K562 (cell line): Measurements from ENCODE around the gene PPIA. TPM values are rescaled to one million over a fixed set of nuclear protein-coding genes. Genes with fewer than 3 reads are reported as not detected.
"Not testable (repeated sequence)": the region's sequence is repeated elsewhere in the genome, so short reads cannot be mapped to it uniquely, and the experiment has no call there.

Experiments used
- ATAC-seq: fragments of 200-7000 bp; cut with Tn5 transposase; 3 replicates; pipeline ENCODE4 v1.9.1; 2020; ENCODE audit warnings: moderate library complexity
- BruUV-seq: library from RNA; stranded (reverse); fragments of 400-500 nt; replicated peaks from 2 replicates; lab custom pipeline; 2021; lab: Mats Ljungman, UMichigan
- CTCF ChIA-PET: fragments of 300-600 bp; formaldehyde crosslinking; extraction: SDS; loops from one replicate; lab custom pipeline; 2021; ENCODE audit warnings: low intra/inter-chr PET ratio; lab: Yijun Ruan, JAX
- POLR2A ChIA-PET: fragments of 300-600, 350-650 bp; sonication (Branson Sonifier 250); formaldehyde crosslinking; extraction: SDS; loops from one replicate; lab custom pipeline; 2021; ENCODE audit warnings: antibody characterized with exemption, inconsistent platforms; lab: Yijun Ruan, JAX
- DNase-seq, 4 experiments: peaks; one replicate each; pipeline versions ENCODE4 v3.0.0 to v3.0.0-alpha.2; 2011 to 2018; ENCODE audit warnings: low spot score in 3 of 4, mixed read lengths in 3 of 4; ENCODE audit errors: extremely low read depth in 1 of 4
- FAIRE-seq: peaks from 2 replicates; lab custom pipeline; 2011; peaks lifted over from hg19 to GRCh38; lab: Jason Lieb, UNC
- H2AFZ ChIP-seq: 2 replicates; pipeline ENCODE4 v1.6.0; 2011; ENCODE audit warnings: low read depth, low read length, control low read depth, inconsistent platforms
- H3K27ac ChIP-seq: fragments of 200-600 bp; 3 replicates; pipeline ENCODE4 v1.8.0; 2011; ENCODE audit warnings: low read depth, mild to moderate bottlenecking, control low read depth, inconsistent platforms, low read length, moderate library complexity, mixed read lengths; ENCODE audit errors: extremely low read depth
- H3K27me3 ChIP-seq, 2 experiments: fragments of 300-600 bp in 1 of 2; 2 replicates in 1 of 2; 3 replicates in 1 of 2; pipeline versions ENCODE4 v1.6.0 to v1.8.0; 2011; ENCODE audit warnings: inconsistent platforms in 2 of 2, low read length in 2 of 2, mild to moderate bottlenecking in 1 of 2, mixed read lengths in 1 of 2, moderate library complexity in 1 of 2; ENCODE audit not compliant: control insufficient read depth in 2 of 2, insufficient read depth in 2 of 2
- H3K36me3 ChIP-seq: fragments of 300-600 bp; 3 replicates; pipeline ENCODE4 v1.8.0; 2011; ENCODE audit warnings: mild to moderate bottlenecking, low read length, inconsistent platforms; ENCODE audit not compliant: control insufficient read depth, insufficient read depth
- H3K4me1 ChIP-seq, 2 experiments: fragments of 200-600 bp in 1 of 2; replicated peaks in 1 of 2; 2 replicates in 1 of 2; 3 replicates in 1 of 2; pipeline versions ENCODE4 v1.5.1 to v1.8.0; 2011; ENCODE audit warnings: inconsistent platforms in 2 of 2, low read length in 2 of 2, mild to moderate bottlenecking in 1 of 2, mixed read lengths in 1 of 2, moderate library complexity in 1 of 2; ENCODE audit not compliant: control insufficient read depth in 2 of 2, insufficient read depth in 2 of 2
- H3K4me2 ChIP-seq: 2 replicates; pipeline ENCODE4 v1.6.1; 2011; ENCODE audit warnings: low read length, control low read depth, inconsistent platforms, mixed read lengths; ENCODE audit not compliant: insufficient read depth
- H3K4me3 ChIP-seq: fragments of 200-600 bp; sonication (generic), shearing (Covaris generic); 2 replicates; pipeline ENCODE4 v1.5.1; 2016; ENCODE audit warnings: control low read depth, inconsistent platforms
- H3K79me2 ChIP-seq: fragments of 200-600 bp; 3 replicates; pipeline ENCODE4 v1.8.0; 2011; ENCODE audit warnings: low read length, inconsistent platforms; ENCODE audit not compliant: control insufficient read depth, insufficient read depth
- H3K9ac ChIP-seq, 2 experiments: 2 replicates each; pipeline versions ENCODE4 v1.6.0 to v1.6.1; 2011; ENCODE audit warnings: low read depth in 2 of 2, low read length in 2 of 2, control low read depth in 1 of 2, inconsistent platforms in 1 of 2, mild to moderate bottlenecking in 1 of 2, mixed read lengths in 1 of 2; ENCODE audit not compliant: insufficient read depth in 1 of 2
- H3K9me1 ChIP-seq: one replicate; pipeline ENCODE4 v1.6.0; 2011; ENCODE audit warnings: inconsistent platforms, mild to moderate bottlenecking, low read length, moderate library complexity; ENCODE audit not compliant: control insufficient read depth, insufficient read depth
- H3K9me3 ChIP-seq: replicated peaks from 2 replicates; pipeline ENCODE4 v1.5.1; 2011; ENCODE audit warnings: low read depth, low read length, inconsistent platforms; ENCODE audit not compliant: control insufficient read depth, insufficient read depth
- H4K20me1 ChIP-seq: replicated peaks from 2 replicates; pipeline ENCODE4 v1.6.1; 2011; ENCODE audit warnings: low read length, inconsistent platforms, mixed read lengths; ENCODE audit not compliant: control insufficient read depth, insufficient read depth
- KDM1A ChIP-seq, 2 experiments: fragments of 450-650 bp; IDR thresholded peaks; 2 replicates each; pipeline ENCODE4 v1.6.1; 2016; ENCODE audit warnings: mild to moderate bottlenecking in 2 of 2
- SLC30A9 ChIP-seq: fragments of 250-450 bp; sonication (Bioruptor Pico); IDR thresholded peaks from 2 replicates; pipeline ENCODE4 v1.8.0; 2022; ENCODE audit warnings: mild to moderate bottlenecking, moderate library complexity
- WGBS: fragments of 100-300 bp; shearing (Covaris generic); methylation state at CpG from one replicate; pipeline ENCODE4 v1.1.6; 2016; ENCODE audit warnings: low coverage, mixed read lengths; ENCODE audit not compliant: insufficient coverage; ENCODE audit errors: missing lambda C conversion rate; 5-methylcytosine and 5-hydroxymethylcytosine counted together
- in situ Hi-C: fragments of 300-500 bp; cut with MboI; formaldehyde crosslinking; loops from 4 replicates; pipeline ENCODE4 v1.15.0; 2018; ENCODE audit warnings: inconsistent platforms, mixed read lengths
- intact Hi-C: fragments of 100-400 bp; cut with micrococcal nuclease; formaldehyde crosslinking; loops from 2 replicates; pipeline ENCODE4 v1.14.2; 2022
- polyA plus RNA-seq, 8 experiments: library from polyadenylated mRNA; depleted of rRNA in 4 of 8; stranded (reverse) in 5 of 8; unstranded in 3 of 8; fragments of >200 nt; fragmentation: Nextera tagmentation in 2 of 8; fragmentation: Illumina TruSeq in 1 of 8; extraction: Ambion mirVana in 2 of 8; extraction: Trizol in 1 of 8; gene quantifications; 2 replicates each; pipeline versions ENCODE4 v1.2.1 to v1.2.3, GENCODE V29; 2011 to 2014; ENCODE audit warnings: inconsistent platforms in 1 of 8, missing spikeins in 1 of 8
- total RNA-seq, 7 experiments: library from RNA; depleted of rRNA in 6 of 7; stranded (reverse); fragments of >200 nt in 6 of 7; fragmentation: Illumina TruSeq in 2 of 7; extraction: Trizol in 2 of 7; gene quantifications; 2 replicates each; pipeline versions ENCODE4 v1.2.1 to v1.2.3, GENCODE V29; 2011 to 2021; ENCODE audit warnings: low replicate concordance in 1 of 7
- TF ChIP-seq, protein P1 (sequence below): fragments of 250-450 bp; sonication (Bioruptor Pico); IDR thresholded peaks from 2 replicates; pipeline ENCODE4 v1.9.0; 2021; ENCODE audit warnings: mild to moderate bottlenecking, inconsistent platforms

The PPIA gene
- total and polyA plus RNA-seq, 9 of the 15 experiments (the other 6 are each of a cell fraction or from before 2014, with no cell fraction given) = 2,583 to 7,504 (median 3,973) TPM

DNA sequence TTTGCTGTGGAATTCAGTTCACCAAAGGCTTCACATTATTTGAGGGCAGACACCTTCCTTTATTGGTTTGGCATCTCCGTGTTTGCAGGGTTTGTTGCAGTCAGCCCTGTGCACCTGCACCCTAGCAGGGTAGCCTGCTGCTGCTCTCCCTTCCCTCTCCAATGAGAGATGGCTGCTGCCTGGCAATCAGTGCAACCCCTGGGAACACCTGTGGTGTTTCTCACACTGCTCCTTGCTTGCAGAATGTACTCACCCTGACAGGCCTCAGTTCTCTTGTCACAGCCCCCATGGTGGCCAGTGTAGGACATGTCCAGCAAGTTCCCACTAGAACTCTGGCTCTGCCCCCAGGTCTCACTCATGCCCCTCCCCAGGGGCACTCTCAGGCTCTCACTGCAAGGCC, 12.1 kb upstream of the PPIA start (continued):
- TF ChIP-seq, protein P1, sequence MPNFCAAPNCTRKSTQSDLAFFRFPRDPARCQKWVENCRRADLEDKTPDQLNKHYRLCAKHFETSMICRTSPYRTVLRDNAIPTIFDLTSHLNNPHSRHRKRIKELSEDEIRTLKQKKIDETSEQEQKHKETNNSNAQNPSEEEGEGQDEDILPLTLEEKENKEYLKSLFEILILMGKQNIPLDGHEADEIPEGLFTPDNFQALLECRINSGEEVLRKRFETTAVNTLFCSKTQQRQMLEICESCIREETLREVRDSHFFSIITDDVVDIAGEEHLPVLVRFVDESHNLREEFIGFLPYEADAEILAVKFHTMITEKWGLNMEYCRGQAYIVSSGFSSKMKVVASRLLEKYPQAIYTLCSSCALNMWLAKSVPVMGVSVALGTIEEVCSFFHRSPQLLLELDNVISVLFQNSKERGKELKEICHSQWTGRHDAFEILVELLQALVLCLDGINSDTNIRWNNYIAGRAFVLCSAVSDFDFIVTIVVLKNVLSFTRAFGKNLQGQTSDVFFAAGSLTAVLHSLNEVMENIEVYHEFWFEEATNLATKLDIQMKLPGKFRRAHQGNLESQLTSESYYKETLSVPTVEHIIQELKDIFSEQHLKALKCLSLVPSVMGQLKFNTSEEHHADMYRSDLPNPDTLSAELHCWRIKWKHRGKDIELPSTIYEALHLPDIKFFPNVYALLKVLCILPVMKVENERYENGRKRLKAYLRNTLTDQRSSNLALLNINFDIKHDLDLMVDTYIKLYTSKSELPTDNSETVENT (CRISPR knock-in tag) = no peak
- TF ChIP-seq SLC30A9 (CRISPR knock-in tag) = no peak

DNA sequence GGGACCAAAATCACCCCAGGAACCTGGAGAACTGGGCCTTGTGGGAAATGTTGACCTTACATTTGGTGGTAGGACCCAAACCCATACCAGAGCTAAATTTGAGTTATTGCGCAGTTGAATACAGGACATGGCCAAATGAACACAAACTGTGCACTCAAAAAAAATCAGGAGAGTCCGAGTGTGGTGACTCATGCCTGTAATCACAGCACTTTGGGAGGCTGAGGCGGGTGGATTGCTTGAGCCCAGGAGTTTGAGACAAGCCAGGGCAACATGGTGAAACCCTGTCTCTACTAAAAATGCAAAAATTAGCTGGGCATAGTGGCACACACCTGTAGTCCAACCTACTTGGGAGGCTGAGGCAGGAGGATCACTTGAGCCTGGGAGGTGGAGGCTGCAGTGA, 11.3 kb upstream of the PPIA start:
- H3K4me3 ChIP-seq, H4K20me1 ChIP-seq, in situ Hi-C loops, CTCF ChIA-PET, H3K36me3 ChIP-seq, FAIRE-seq, H2AFZ ChIP-seq, H3K4me1 ChIP-seq, ATAC-seq, H3K79me2 ChIP-seq, H3K9me3 ChIP-seq, H3K9ac ChIP-seq, H3K27ac ChIP-seq, H3K9me1 ChIP-seq, intact Hi-C loops, DNase-seq, BruUV-seq, H3K4me2 ChIP-seq, H3K27me3 ChIP-seq: not testable (repeated sequence)
- WGBS = 22% methylated on average over 2 of the region's 3 CpGs
- TF ChIP-seq KDM1A (IDR thresholded peaks at IDR 0.05) = peak; percentile 64 to 71
- POLR2A ChIA-PET = interaction anchor here (0.7 to 1.9 kb wide), 2 partner anchors 12 to 61 kb away, joined by 3 to 7 read pairs; partner anchors contain the start of gene PPIA
